Stimulated activated CD4-positive, alpha-beta T cell treated with anti-CD3 and anti-CD28 coated beads, TNF-alpha, amount 100 ng/mL, for 1 hour (primary cell): ENCODE results near the gene ZNG1A.
"Not testable (repeated sequence)": the region's sequence is repeated elsewhere in the genome, so short reads cannot be mapped to it uniquely, and the experiment has no call there.

Experiments used
- DNase-seq, 3 donors: peaks; one replicate each; pipeline ENCODE4 v3.0.0-alpha.2; 2020; ENCODE audit warnings: low read depth in 3 of 3, low spot score in 1 of 3

The ZNG1A gene

GRCh38 chr9:178140-178825 lies 573 bp downstream of the ZNG1A start:
- DNase-seq, result not testable (repeated sequence)

- DNase-seq, result not testable (repeated sequence)
These were observed 9.1 kb downstream of the ZNG1A start for GRCh38 chr9:169757-170156.

- not testable (repeated sequence) for DNase-seq
These were observed 19.0 kb downstream of the ZNG1A start for GRCh38 chr9:159871-160270.

GRCh38 chr9:151173-151572 lies 27.7 kb downstream of the ZNG1A start:
- not testable (repeated sequence) for DNase-seq

- DNase-seq, result not testable (repeated sequence)
These were observed 39.0 kb downstream of the ZNG1A start for GRCh38 chr9:139880-140279.

GRCh38 chr9:117995-118467 lies 60.8 kb downstream of the ZNG1A start, which contains the start of gene FOXD4:
TSS of gene FOXD4 (minus strand) at chr9:118417. CDS start at chr9:118119, 298 bp downstream.
- DNase-seq, result not testable (repeated sequence)

- DNase-seq, result not testable (repeated sequence)
These were observed 61.5 kb downstream of the ZNG1A start for GRCh38 chr9:117144-117994.

- DNase-seq, result not testable (repeated sequence)
These were observed 62.4 kb downstream of the ZNG1A start for GRCh38 chr9:116239-117077.

- not testable (repeated sequence) for DNase-seq
These were observed 63.8 kb downstream of the ZNG1A start for GRCh38 chr9:115118-115451.

- DNase-seq, result not testable (repeated sequence)
These were observed 64.4 kb downstream of the ZNG1A start for GRCh38 chr9:114267-115117.

GRCh38 chr9:113468-114266 lies 65.2 kb downstream of the ZNG1A start:
- peak in 1 of 3 donors; percentile 12 for DNase-seq

- DNase-seq, result not testable (repeated sequence)
These were observed 66.0 kb downstream of the ZNG1A start for GRCh38 chr9:112589-113467.

- DNase-seq, result not testable (repeated sequence)
These were observed 68.2 kb downstream of the ZNG1A start for GRCh38 chr9:110672-111071.

- not testable (repeated sequence) for DNase-seq
These were observed 69.3 kb downstream of the ZNG1A start for GRCh38 chr9:109540-109939.

GRCh38 chr9:108742-109495 lies 69.9 kb downstream of the ZNG1A start:
- not testable (repeated sequence) for DNase-seq

GRCh38 chr9:105991-106390 lies 72.9 kb downstream of the ZNG1A start:
- DNase-seq, result not testable (repeated sequence)

- DNase-seq, result not testable (repeated sequence)
These were observed 78.4 kb downstream of the ZNG1A start for GRCh38 chr9:100430-100829.

GRCh38 chr9:99867-100266 lies 79.0 kb downstream of the ZNG1A start:
- not testable (repeated sequence) for DNase-seq
